CD8-positive, alpha-beta memory T cell (primary cell): ENCODE measurements around the gene CHRNA10. TPM values are rescaled to one million over a fixed set of nuclear protein-coding genes. Genes with fewer than 3 reads are reported as not detected.

Source experiments
- CTCF ChIA-PET: fragments of 350-600 bp; sonication (Branson Sonifier 250); formaldehyde crosslinking; loops from one replicate; lab custom pipeline; 2021; ENCODE audit warnings: antibody characterized with exemption; lab: Charles Lee
- POLR2A ChIA-PET: fragments of 350-600 bp; sonication (Branson Sonifier 250); formaldehyde crosslinking; loops from one replicate; lab custom pipeline; 2021; ENCODE audit warnings: antibody characterized with exemption; lab: Charles Lee
- DNase-seq, 5 donors: peaks; one replicate each; pipeline versions ENCODE4 v3.0.0 to v3.0.0-alpha.2; 2020 to 2022; ENCODE audit warnings: mixed read lengths in 1 of 5
- H3K27ac ChIP-seq: one replicate; pipeline ENCODE4 v1.7.0; 2013; ENCODE audit warnings: low read depth, mild to moderate bottlenecking, low read length, moderate library complexity
- H3K27me3 ChIP-seq: 2 replicates; pipeline ENCODE4 v1.7.0; 2013; ENCODE audit warnings: low read length, mild to moderate bottlenecking; ENCODE audit not compliant: insufficient read depth, poor library complexity, severe bottlenecking
- H3K36me3 ChIP-seq: 2 replicates; pipeline ENCODE4 v1.7.0; 2013; ENCODE audit warnings: mild to moderate bottlenecking, low read length, moderate library complexity; ENCODE audit not compliant: insufficient read depth
- H3K4me1 ChIP-seq: 2 replicates; pipeline ENCODE4 v1.7.0; 2013; ENCODE audit warnings: mild to moderate bottlenecking, low read length, moderate library complexity; ENCODE audit not compliant: insufficient read depth
- H3K4me3 ChIP-seq: 2 replicates; pipeline ENCODE4 v1.7.0; 2013; ENCODE audit warnings: mild to moderate bottlenecking, low read length
- H3K9me3 ChIP-seq: 2 replicates; pipeline ENCODE4 v1.7.0; 2013; ENCODE audit warnings: mild to moderate bottlenecking, low read length
- H3K27ac Mint-ChIP-seq, 8 donors: one replicate each; pipeline ENCODE4 v1.8.0; 2020 to 2021; ENCODE audit warnings: mixed read lengths in 8 of 8, mild to moderate bottlenecking in 6 of 8, inconsistent platforms in 3 of 8, moderate library complexity in 3 of 8
- H3K27me3 Mint-ChIP-seq, 2 donors: one replicate each; pipeline ENCODE4 v1.8.0; 2020 to 2021; ENCODE audit warnings: mixed read lengths in 2 of 2, mild to moderate bottlenecking in 1 of 2, moderate library complexity in 1 of 2
- H3K36me3 Mint-ChIP-seq, 3 donors: one replicate each; pipeline ENCODE4 v1.8.0; 2020 to 2021; ENCODE audit warnings: mixed read lengths in 3 of 3, inconsistent platforms in 1 of 3, mild to moderate bottlenecking in 1 of 3
- H3K4me1 Mint-ChIP-seq, 3 donors: one replicate each; pipeline ENCODE4 v1.8.0; 2020 to 2021; ENCODE audit warnings: mixed read lengths in 3 of 3, inconsistent platforms in 1 of 3, mild to moderate bottlenecking in 1 of 3
- H3K4me3 Mint-ChIP-seq, 7 donors: one replicate each; pipeline ENCODE4 v1.8.0; 2020 to 2021; ENCODE audit warnings: mixed read lengths in 7 of 7, mild to moderate bottlenecking in 6 of 7, moderate library complexity in 4 of 7, inconsistent platforms in 2 of 7
- H3K9me3 Mint-ChIP-seq, 5 donors: one replicate each; pipeline ENCODE4 v1.8.0; 2020 to 2022; ENCODE audit warnings: mixed read lengths in 5 of 5, mild to moderate bottlenecking in 3 of 5, moderate library complexity in 2 of 5, inconsistent platforms in 1 of 5
- polyA plus RNA-seq: library from polyadenylated mRNA; unstranded; fragments of 300-500 nt; fragmentation: Illumina TruSeq; gene quantifications from one replicate; pipeline ENCODE4 v1.2.3, GENCODE V29; 2021
- total RNA-seq, 2 experiments: library from RNA; stranded (reverse); gene quantifications; one replicate each; pipeline ENCODE4 v1.2.3, GENCODE V29; 2021

The CHRNA10 gene
- total and polyA plus RNA-seq, 3 experiments from 2014 or later: 0.10 to 1.6 (median 1.1) TPM

GRCh38 chr11:3700410-3700809, 29.2 kb upstream of the CHRNA10 start:
- POLR2A ChIA-PET: no interaction called here
- no peaks in the 10 kb centered on the region for H3K27me3 Mint-ChIP-seq
- DNase-seq: no peak
- H3K27ac Mint-ChIP-seq: peak overlapping the region in 2 of 8 donors; percentile 42 to 43
- no peaks in the 10 kb centered on the region for H3K27me3 ChIP-seq
- CTCF ChIA-PET: no interaction called here
- no peaks in the 10 kb centered on the region for H3K9me3 Mint-ChIP-seq
- no peak overlapping the region for H3K4me3 ChIP-seq
- H3K9me3 ChIP-seq: no peaks in the 10 kb centered on the region
- H3K4me1 ChIP-seq: no peaks in the 10 kb centered on the region
- H3K36me3 ChIP-seq: peaks cover 52% of the 10 kb centered on the region
- H3K4me3 Mint-ChIP-seq: no peak overlapping the region
- H3K4me1 Mint-ChIP-seq: peaks cover 0 to 3% (median 0%) of the 10 kb centered on the region in 3 donors
- no peak overlapping the region for H3K27ac ChIP-seq
- peaks cover 8 to 84% (median 32%) of the 10 kb centered on the region in 3 donors for H3K36me3 Mint-ChIP-seq

DNA sequence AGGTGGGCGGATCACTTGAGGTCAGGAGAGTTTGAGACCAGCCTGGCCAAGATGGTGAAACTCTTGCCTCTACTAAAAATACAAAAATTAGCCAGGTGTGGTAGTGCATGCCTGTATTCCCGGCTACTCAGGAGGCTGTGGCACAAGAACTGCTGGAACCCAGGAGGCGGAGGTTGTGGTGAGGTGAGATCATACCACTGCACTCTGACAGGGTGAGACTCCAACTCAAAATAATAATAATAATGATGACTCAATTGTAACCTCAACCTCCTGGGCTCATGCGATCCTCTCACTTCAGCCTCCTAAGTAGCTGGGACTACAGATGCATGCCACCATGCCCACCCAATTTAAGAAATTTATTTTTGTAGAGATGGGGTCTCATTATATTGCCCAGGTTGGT, 15.6 kb upstream of the CHRNA10 start:
- H3K27ac ChIP-seq: no peak overlapping the region
- peaks cover 60% of the 10 kb centered on the region for H3K36me3 ChIP-seq
- Mint-ChIP-seq H3K36me3 (peaks cover 5 to 84% (median 33%) of the 10 kb centered on the region in 3 donors), H3K4me1 (peaks cover 0 to 7% (median 1%) of the 10 kb centered on the region in 3 donors), H3K9me3 (no peaks in the 10 kb centered on the region), H3K4me3 (no peak overlapping the region), H3K27me3 (no peaks in the 10 kb centered on the region), H3K27ac (peak overlapping the region in 1 of 8 donors; percentile 81)
- POLR2A ChIA-PET: no interaction called here
- H3K27me3 ChIP-seq: no peaks in the 10 kb centered on the region
- no peaks in the 10 kb centered on the region for H3K4me1 ChIP-seq
- no peak overlapping the region for H3K4me3 ChIP-seq
- no peak for DNase-seq
- CTCF ChIA-PET: no interaction called here
- no peaks in the 10 kb centered on the region for H3K9me3 ChIP-seq

DNA sequence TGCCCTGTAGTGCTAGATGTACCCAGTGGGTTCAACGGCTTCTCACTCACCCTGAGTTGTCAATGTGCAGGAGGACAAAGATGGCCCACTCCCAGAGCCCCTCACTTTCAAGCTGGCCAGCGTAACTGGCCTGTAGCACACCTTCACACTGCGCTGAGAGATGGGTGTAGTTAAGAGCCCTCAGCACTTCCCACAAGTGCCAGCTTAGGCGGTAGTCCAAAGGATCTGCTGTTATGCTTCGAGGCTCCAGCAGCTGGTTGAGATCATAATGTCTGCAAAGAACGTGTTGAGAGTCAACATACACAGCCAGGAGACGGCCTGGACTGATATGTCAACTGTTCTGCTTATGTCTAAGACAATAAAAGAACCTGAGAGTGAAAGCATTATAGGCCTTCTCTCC, 14.7 kb upstream of the CHRNA10 start:
- no peaks in the 10 kb centered on the region for H3K4me1 ChIP-seq
- H3K4me3 ChIP-seq: no peak overlapping the region
- H3K36me3 Mint-ChIP-seq: peaks cover 5 to 84% (median 34%) of the 10 kb centered on the region in 3 donors
- peaks cover 0 to 7% (median 1%) of the 10 kb centered on the region in 3 donors for H3K4me1 Mint-ChIP-seq
- no peak overlapping the region for H3K27ac ChIP-seq
- no peaks in the 10 kb centered on the region for H3K27me3 ChIP-seq
- peak overlapping the region in 1 of 8 donors; percentile 9 for H3K27ac Mint-ChIP-seq
- H3K36me3 ChIP-seq: peaks cover 60% of the 10 kb centered on the region
- POLR2A ChIA-PET: no interaction called here
- CTCF ChIA-PET: no interaction called here
- H3K27me3 Mint-ChIP-seq: no peaks in the 10 kb centered on the region
- no peaks in the 10 kb centered on the region for H3K9me3 Mint-ChIP-seq
- H3K4me3 Mint-ChIP-seq: no peak overlapping the region
- no peaks in the 10 kb centered on the region for H3K9me3 ChIP-seq
- no peak for DNase-seq

DNA sequence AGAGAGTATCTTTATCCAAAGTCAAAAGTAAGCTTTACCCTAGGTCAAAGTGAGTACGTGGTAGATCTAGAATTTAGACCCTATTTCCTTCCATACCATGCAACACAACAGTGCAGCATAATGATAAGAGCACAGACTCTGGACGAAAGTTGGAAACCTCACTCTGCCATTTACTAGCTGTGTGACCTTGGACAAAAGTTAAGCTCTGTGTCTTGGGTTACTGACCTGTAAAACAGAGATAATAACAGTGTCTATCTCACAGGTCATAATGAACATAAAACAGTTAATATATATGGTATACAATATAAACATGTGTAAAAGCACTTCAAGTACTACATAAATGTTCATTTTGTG, 13.6 kb upstream of the CHRNA10 start:
- Histone ChIP-seq H3K27me3 (no peaks in the 10 kb centered on the region), H3K4me1 (no peaks in the 10 kb centered on the region), H3K36me3 (peaks cover 63% of the 10 kb centered on the region), H3K4me3 (no peak overlapping the region), H3K9me3 (no peaks in the 10 kb centered on the region), H3K27ac (no peak overlapping the region)
- H3K4me1 Mint-ChIP-seq: peaks cover 0 to 7% (median 1%) of the 10 kb centered on the region in 3 donors
- ChIA-PET POLR2A (no interaction called here), CTCF (no interaction called here)
- no peak overlapping the region for H3K4me3 Mint-ChIP-seq
- no peak overlapping the region for H3K27ac Mint-ChIP-seq
- DNase-seq: no peak
- peaks cover 5 to 89% (median 39%) of the 10 kb centered on the region in 3 donors for H3K36me3 Mint-ChIP-seq
- no peaks in the 10 kb centered on the region for H3K27me3 Mint-ChIP-seq
- H3K9me3 Mint-ChIP-seq: no peaks in the 10 kb centered on the region

DNA sequence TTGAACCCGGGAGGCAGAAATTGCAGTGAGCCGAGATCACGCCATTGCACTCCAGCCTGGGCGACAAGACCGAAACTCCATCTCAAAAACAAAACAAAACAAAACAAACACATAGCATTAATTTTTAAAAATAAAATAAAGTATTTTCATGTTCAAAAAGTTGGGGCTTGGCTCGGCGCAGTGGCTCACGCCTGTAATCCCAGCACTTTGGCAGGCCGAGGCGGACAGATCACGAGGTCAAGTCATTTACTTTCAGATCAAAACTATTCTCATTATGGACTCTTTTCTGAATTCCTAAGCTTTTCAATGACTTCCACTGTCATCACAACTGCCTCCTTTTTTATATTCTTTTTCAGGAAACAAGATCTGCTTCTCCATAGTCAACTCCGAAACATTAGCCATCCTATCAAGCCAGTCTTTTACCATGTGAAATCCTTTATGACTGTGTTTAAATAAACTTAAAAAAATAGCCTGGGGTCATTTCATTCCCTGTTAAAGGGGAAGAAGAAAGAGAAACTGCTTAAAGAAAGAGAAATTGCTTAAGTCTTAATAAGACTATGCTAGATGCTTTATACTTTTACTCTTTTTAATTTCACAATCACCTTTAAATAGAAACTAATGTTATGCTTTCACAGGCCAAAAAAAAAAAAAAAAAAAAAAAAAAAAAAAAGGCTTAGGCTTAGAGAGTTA, 13.1 kb upstream of the CHRNA10 start:
- Histone ChIP-seq H3K9me3 (no peaks in the 10 kb centered on the region), H3K36me3 (peaks cover 68% of the 10 kb centered on the region), H3K4me3 (no peak overlapping the region), H3K4me1 (no peaks in the 10 kb centered on the region), H3K27ac (no peak overlapping the region), H3K27me3 (no peaks in the 10 kb centered on the region)
- Mint-ChIP-seq H3K27ac (no peak overlapping the region), H3K4me3 (no peak overlapping the region), H3K27me3 (no peaks in the 10 kb centered on the region), H3K36me3 (peaks cover 5 to 90% (median 42%) of the 10 kb centered on the region in 3 donors), H3K4me1 (peaks cover 0 to 7% (median 1%) of the 10 kb centered on the region in 3 donors), H3K9me3 (no peaks in the 10 kb centered on the region)
- ChIA-PET POLR2A (no interaction called here), CTCF (no interaction called here)
- DNase-seq: no peak

- CTCF ChIA-PET: no interaction called here
- Mint-ChIP-seq H3K27me3 (peaks cover 0 to 1% of the 10 kb centered on the region in 2 donors), H3K36me3 (peaks cover 5 to 95% (median 48%) of the 10 kb centered on the region in 3 donors), H3K4me3 (no peak overlapping the region), H3K4me1 (peaks cover 0 to 7% (median 1%) of the 10 kb centered on the region in 3 donors), H3K27ac (peak overlapping the region in 1 of 8 donors; percentile 41), H3K9me3 (no peaks in the 10 kb centered on the region)
- no peak for DNase-seq
- Histone ChIP-seq H3K36me3 (peaks cover 77% of the 10 kb centered on the region), H3K9me3 (no peaks in the 10 kb centered on the region), H3K27ac (no peak overlapping the region), H3K4me1 (no peaks in the 10 kb centered on the region), H3K4me3 (no peak overlapping the region), H3K27me3 (no peaks in the 10 kb centered on the region)
- POLR2A ChIA-PET: no interaction called here
Measured at GRCh38 chr11:3683039-3683438, 11.9 kb upstream of the CHRNA10 start.

DNA sequence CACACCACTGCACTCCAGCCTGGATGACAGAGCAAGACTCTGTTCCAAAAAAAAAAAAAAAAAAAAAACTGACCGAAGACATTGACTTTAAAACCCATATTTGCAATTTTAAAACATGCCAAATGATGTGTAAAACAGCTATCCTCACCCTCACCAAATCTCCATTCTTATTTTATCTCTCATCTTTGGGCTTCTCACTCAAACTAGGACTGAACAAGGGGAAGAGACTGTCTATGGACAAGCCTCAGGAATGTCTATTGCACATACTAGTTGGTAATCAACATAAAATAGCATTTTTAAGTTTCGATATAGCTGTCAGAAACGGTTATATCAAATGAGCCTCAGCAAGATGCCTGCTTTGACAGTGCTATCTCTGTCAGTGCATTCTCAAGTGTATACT, 7.9 kb upstream of the CHRNA10 start:
- H3K27ac Mint-ChIP-seq: no peak overlapping the region
- H3K36me3 Mint-ChIP-seq: peaks cover 8 to 92% (median 45%) of the 10 kb centered on the region in 3 donors
- CTCF ChIA-PET: interaction anchor here (0.7 kb wide), 1 partner anchor 129 kb away, joined by 3 read pairs; the partner anchor contains the start of gene PGAP2
- peaks cover 80% of the 10 kb centered on the region for H3K36me3 ChIP-seq
- no peak overlapping the region for H3K27ac ChIP-seq
- H3K9me3 Mint-ChIP-seq: no peaks in the 10 kb centered on the region
- H3K4me1 ChIP-seq: no peaks in the 10 kb centered on the region
- no peak overlapping the region for H3K4me3 Mint-ChIP-seq
- peaks cover 0 to 7% (median 1%) of the 10 kb centered on the region in 3 donors for H3K4me1 Mint-ChIP-seq
- no peak for DNase-seq
- peaks cover 0 to 1% of the 10 kb centered on the region in 2 donors for H3K27me3 Mint-ChIP-seq
- no peak overlapping the region for H3K4me3 ChIP-seq
- no peaks in the 10 kb centered on the region for H3K27me3 ChIP-seq
- POLR2A ChIA-PET: no interaction called here
- no peaks in the 10 kb centered on the region for H3K9me3 ChIP-seq

- no peak for DNase-seq
- Histone ChIP-seq H3K27ac (no peak overlapping the region), H3K27me3 (no peaks in the 10 kb centered on the region), H3K36me3 (peaks cover 61% of the 10 kb centered on the region), H3K9me3 (no peaks in the 10 kb centered on the region), H3K4me3 (no peak overlapping the region), H3K4me1 (no peaks in the 10 kb centered on the region)
- ChIA-PET CTCF (no interaction called here), POLR2A (no interaction called here)
- no peaks in the 10 kb centered on the region for H3K9me3 Mint-ChIP-seq
- peaks cover 0 to 1% of the 10 kb centered on the region in 2 donors for H3K27me3 Mint-ChIP-seq
- no peak overlapping the region for H3K4me3 Mint-ChIP-seq
- peaks cover 6 to 95% (median 36%) of the 10 kb centered on the region in 3 donors for H3K36me3 Mint-ChIP-seq
- no peaks in the 10 kb centered on the region for H3K4me1 Mint-ChIP-seq
- H3K27ac Mint-ChIP-seq: peak overlapping the region in 2 of 8 donors; percentile 14 to 83
Measured at GRCh38 chr11:3675971-3676370, 4.8 kb upstream of the CHRNA10 start.
